Measurements from ENCODE around the gene WDR27.

- TF ChIP-seq EZH2 (IDR thresholded peaks at IDR 0.05; ENCODE audit: borderline replicate concordance) (no peak), CTCF (IDR thresholded peaks at IDR 0.05; ENCODE audit: poor library complexity) (no peak), EZH2phosphoT487 (IDR thresholded peaks at IDR 0.05; ENCODE audit: low read depth, severe bottlenecking, unreplicated experiment) (no peak)
These were observed 77.9 kb downstream of the WDR27 start for GRCh38 chr6:169623975-169624374.
